Heart left ventricle (tissue), 16 donors: ENCODE data around the gene ENOPH1. TPM values are rescaled to one million over a fixed set of nuclear protein-coding genes. Genes with fewer than 3 reads are reported as not detected.

Experiments used
- ATAC-seq, 4 donors: fragments of 200-7000 bp; cut with Tn5 transposase; one replicate each; pipeline ENCODE4 v1.9.1; 2020 to 2022; ENCODE audit warnings: moderate library complexity in 4 of 4, mild to moderate bottlenecking in 3 of 4, moderate number of reproducible peaks in 1 of 4
- DNase-seq, 5 donors: peaks; one replicate each; pipeline ENCODE4 v3.0.0-alpha.2; 2020
- H3K27ac ChIP-seq, 12 donors: fragments of 200-600 bp; sonication (generic) in 4 of 12; one replicate each; pipeline versions ENCODE4 v1.5.0 to v1.8.0; 2016 to 2022; ENCODE audit warnings: mild to moderate bottlenecking in 2 of 12
- H3K27me3 ChIP-seq, 9 donors: fragments of 200-600 bp; sonication (generic) in 2 of 9; one replicate each; pipeline versions ENCODE4 v1.5.1 to v1.8.0; 2016 to 2022; ENCODE audit warnings: mild to moderate bottlenecking in 3 of 9
- H3K36me3 ChIP-seq, 9 donors: fragments of 200-600 bp; sonication (generic) in 2 of 9; one replicate each; pipeline versions ENCODE4 v1.5.0 to v1.8.0; 2018 to 2022; ENCODE audit warnings: mild to moderate bottlenecking in 2 of 9
- H3K4me1 ChIP-seq, 12 donors: fragments of 200-600 bp; sonication (generic) in 4 of 12; one replicate each; pipeline versions ENCODE4 v1.5.0 to v1.8.0; 2016 to 2022; ENCODE audit warnings: mild to moderate bottlenecking in 3 of 12
- H3K4me3 ChIP-seq, 12 donors: fragments of 200-600 bp; sonication (generic) in 4 of 12; one replicate each; pipeline versions ENCODE4 v1.5.0 to v1.8.0; 2017 to 2022; ENCODE audit warnings: mild to moderate bottlenecking in 9 of 12, moderate library complexity in 4 of 12
- H3K9me3 ChIP-seq, 12 donors: fragments of 200-600 bp; sonication (generic) in 4 of 12; one replicate each; pipeline versions ENCODE4 v1.5.0 to v1.8.0; 2016 to 2022; ENCODE audit warnings: mild to moderate bottlenecking in 1 of 12
- POLR2A ChIP-seq, 2 donors: fragments of 450-650 bp; IDR thresholded peaks; one replicate each; pipeline ENCODE4 v1.6.1; 2017; ENCODE audit warnings: antibody characterized with exemption in 2 of 2, mild to moderate bottlenecking in 2 of 2, moderate library complexity in 2 of 2
- WGBS, 4 donors: extraction: QIAGEN DNeasy Blood & Tissue Kit in 2 of 4; methylation state at CpG; one replicate each; pipeline versions ENCODE4 v1.1.5 to v1.1.7; 2013 to 2018; 5-methylcytosine and 5-hydroxymethylcytosine counted together
- intact Hi-C, 10 donors: fragments of 100-400 bp; cut with DNase I; formaldehyde crosslinking; loops; one replicate each; pipeline versions ENCODE4 v1.11.1 to v1.14.2; 2022
- long read RNA-seq, 3 donors: library from polyadenylated mRNA; unstranded; transcript quantifications; one replicate each; pipeline ENCODE4 v2.0.0, GENCODE V29; 2020 to 2021
- polyA plus RNA-seq, 2 donors: library from polyadenylated mRNA; stranded (reverse); fragments of 200-250 nt; gene quantifications; one replicate each; pipeline ENCODE4 v1.2.3, GENCODE V29; 2013
- total RNA-seq, 9 donors: library from RNA; depleted of rRNA in 2 of 9; stranded (reverse); fragments of >200 nt in 2 of 9; fragmentation: NEBNext Ultra II Directional in 3 of 9; extraction: Animal tissue kit (Norgen Biotek cat#: 25700) in 3 of 9; gene quantifications; one replicate each; pipeline versions ENCODE4 v1.1.0 to v1.2.4, GENCODE V29; 2016 to 2023
- TF ChIP-seq, protein P1 (sequence below), 12 donors: fragments of 200-600 bp; sonication (generic) in 4 of 12; IDR thresholded peaks; one replicate each; pipeline versions ENCODE4 v1.5.0 to v1.8.0; 2018 to 2022; ENCODE audit warnings: antibody characterized with exemption in 12 of 12, mild to moderate bottlenecking in 5 of 12
- donor health status: ischemic (EF 13 %, LVEDD 7.1; RV severe dilation, severe dysfunction).
- donor health status: healthy with polysubstance abuse.
- donor health status: DM: no; HTN: yes; CAD: no.
- donor health status: DM: no; HTN: no; CAD: no.
- donor health status: ischemic (EF 25% LVEDD 6.9; RV normal size, moderate dysfunction).
- donor health status: ischemic (EF 25% LVEDD 5.7; RV mildly dilated, moderate dysfunction).
- donor health status: healthy.
- donor health status: DM: yes; HTN: yes; CAD: no.
- donor health status: ischemic (EF 35%, LVEDD 5.7; RV mildly dilated, moderate dysfunction).
- donor health status: nonischemic (EF 11% LVEDD 7.7; RV severe dilation, severe dysfunction).
- donor health status: DM: yes; HTN: yes; CAD: no.
- donor health status: PGD.
- donor health status: ischemic (EF 29% LVEDD 5.4; RV normal size, mild dysfunction).
- donor health status: nonischemic (EF 23%, LVEDD 6.1; RV moderate dilation, normal function).

ENOPH1 gene
- total RNA-seq = 10 to 100 TPM; 15.1 to 20.5 (median 17.3) TPM
- 10 to 100 TPM; 17.7 to 37.0 TPM for polyA plus RNA-seq
- long read RNA-seq, donor 1, transcript ENOPH1-201 (6 exons, 2,025 nt) = major isoform, 35 of 42 reads
- long read RNA-seq, donor 1, partial matches to known transcripts = 1 of 42 reads
- long read RNA-seq, donor 1, other reads (novel, unspliced or antisense) = 0 of 42 reads
- long read RNA-seq, donor 2, transcript ENOPH1-203 (6 exons, 1,874 nt) = minor isoform, 15 of 221 reads
- long read RNA-seq, donor 2, transcript ENOPH1-202 (5 exons, 1,689 nt) = minor isoform, 8 of 221 reads
- long read RNA-seq, donor 2, transcript ENOPH1-201 (6 exons, 2,025 nt) = major isoform, 188 of 221 reads
- long read RNA-seq, donor 2, partial matches to known transcripts = 3 of 221 reads
- long read RNA-seq, donor 2, other reads (novel, unspliced or antisense) = 7 of 221 reads
- long read RNA-seq, donor 3, transcript ENOPH1-201 (6 exons, 2,025 nt) = major isoform, 52 of 56 reads
- long read RNA-seq, donor 3, partial matches to known transcripts = 2 of 56 reads
- long read RNA-seq, donor 3, other reads (novel, unspliced or antisense) = 1 of 56 reads

DNA sequence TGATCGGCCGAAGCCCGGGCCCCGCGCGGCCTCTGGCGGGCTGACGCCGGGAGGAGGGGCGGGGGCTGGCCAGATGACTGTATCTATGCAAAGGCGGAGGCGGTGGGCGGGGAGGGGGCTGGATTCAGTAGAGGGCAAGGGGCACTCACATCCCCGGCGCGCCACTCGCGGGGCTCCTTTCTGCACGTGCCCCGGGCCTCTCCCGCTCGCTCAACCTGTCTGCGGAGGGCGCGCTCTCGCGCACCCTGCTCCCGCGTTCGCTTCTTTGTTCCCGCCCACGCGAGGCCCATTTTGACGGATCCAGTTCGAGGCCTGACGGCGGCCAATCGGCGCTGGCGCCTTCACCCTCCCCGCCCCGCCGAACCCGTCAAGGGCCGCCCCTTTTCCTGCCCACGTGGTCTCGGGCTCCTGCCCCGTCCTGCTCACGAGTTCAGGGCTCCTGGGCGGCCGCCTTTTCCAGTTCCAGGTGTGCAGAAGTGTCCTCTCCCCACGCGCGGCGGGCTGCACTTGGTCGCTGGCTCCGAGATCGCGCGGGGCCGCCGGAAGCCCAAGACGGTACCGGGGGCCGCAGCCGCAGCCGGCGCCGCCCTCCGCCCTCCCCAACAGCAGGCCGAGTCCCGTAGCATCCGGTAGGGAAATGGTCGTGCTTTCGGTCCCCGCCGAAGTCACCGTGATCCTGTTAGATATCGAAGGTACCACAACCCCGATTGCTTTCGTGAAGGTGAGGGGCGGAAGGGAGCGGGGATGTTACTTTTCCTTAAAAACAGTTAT, at the start of gene ENOPH1, which contains the start of gene HNRNPDL:
Gene ENOPH1, plus strand, starts transcription at position 398 of the 771 bp plus-strand sequence. Its CDS starts 240 bp downstream, at position 638.
Gene HNRNPDL, minus strand, starts transcription at position 270 of the 771 bp plus-strand sequence. CDS start 772 bp downstream, outside the sequence.
- Histone ChIP-seq H3K27ac (peak within 1 kb of the TSS; percentile 91 to 100 (median 98)), H3K4me1 (peaks cover 0 to 50% (median 31%) of the 10 kb centered on the region in 12 donors), H3K27me3 (no peaks in the 10 kb centered on the region), H3K4me3 (peak within 1 kb of the TSS; percentile 63 to 99 (median 90)), H3K36me3 (peaks cover 0 to 32% (median 27%) of the 10 kb centered on the region in 9 donors), H3K9me3 (no peaks in the 10 kb centered on the region)
- 0 to 1% (median 1%) methylated on average over 29 to 83 of the region's 83 CpGs for WGBS, 4 donors
- intact Hi-C loops = loop anchor here in 4 of 10 donors (1.0 to 10.0 kb wide), 4 partner anchors 56 to 607 kb away; partner anchors contain the start of genes COPS4 (in 1 of the 4) and LIN54 (in 1 of the 4)
- peak; percentile 96 to 98 (median 97) for DNase-seq
- ATAC-seq = peak; percentile 85 to 91 (median 90)
- TF ChIP-seq, protein P1, sequence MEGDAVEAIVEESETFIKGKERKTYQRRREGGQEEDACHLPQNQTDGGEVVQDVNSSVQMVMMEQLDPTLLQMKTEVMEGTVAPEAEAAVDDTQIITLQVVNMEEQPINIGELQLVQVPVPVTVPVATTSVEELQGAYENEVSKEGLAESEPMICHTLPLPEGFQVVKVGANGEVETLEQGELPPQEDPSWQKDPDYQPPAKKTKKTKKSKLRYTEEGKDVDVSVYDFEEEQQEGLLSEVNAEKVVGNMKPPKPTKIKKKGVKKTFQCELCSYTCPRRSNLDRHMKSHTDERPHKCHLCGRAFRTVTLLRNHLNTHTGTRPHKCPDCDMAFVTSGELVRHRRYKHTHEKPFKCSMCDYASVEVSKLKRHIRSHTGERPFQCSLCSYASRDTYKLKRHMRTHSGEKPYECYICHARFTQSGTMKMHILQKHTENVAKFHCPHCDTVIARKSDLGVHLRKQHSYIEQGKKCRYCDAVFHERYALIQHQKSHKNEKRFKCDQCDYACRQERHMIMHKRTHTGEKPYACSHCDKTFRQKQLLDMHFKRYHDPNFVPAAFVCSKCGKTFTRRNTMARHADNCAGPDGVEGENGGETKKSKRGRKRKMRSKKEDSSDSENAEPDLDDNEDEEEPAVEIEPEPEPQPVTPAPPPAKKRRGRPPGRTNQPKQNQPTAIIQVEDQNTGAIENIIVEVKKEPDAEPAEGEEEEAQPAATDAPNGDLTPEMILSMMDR (IDR thresholded peaks at IDR 0.05) = peak in 1 of 12 donors; percentile 18
- TF ChIP-seq POLR2A (IDR thresholded peaks at IDR 0.05) = peak in 1 of 2 donors; percentile 66

DNA sequence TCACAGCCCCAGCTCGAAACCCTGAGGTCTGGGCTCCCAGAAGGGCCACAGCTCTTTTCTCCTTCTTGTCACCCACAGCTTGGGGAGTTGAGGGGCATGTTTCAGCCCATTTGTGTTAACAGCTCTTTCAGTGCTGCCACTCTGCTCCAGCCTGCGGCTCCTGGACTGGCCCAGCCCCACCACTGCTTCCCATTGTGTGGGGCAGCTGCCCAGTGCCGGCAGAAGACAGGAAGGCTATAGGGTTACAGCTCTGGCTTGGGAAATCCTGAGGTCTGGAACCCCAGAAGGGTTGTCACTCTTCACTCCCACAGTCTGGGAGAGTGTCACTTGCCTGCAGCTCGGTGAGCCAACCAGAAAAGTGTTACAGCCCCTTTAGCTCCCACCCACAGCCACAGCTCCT, 49.6 kb upstream of the ENOPH1 start:
- no peak overlapping the region for H3K4me3 ChIP-seq
- intact Hi-C loops = loop anchor here in 1 of 10 donors (5.0 kb wide), 1 partner anchor 41 kb away; no protein-coding TSS in a partner anchor
- H3K27ac ChIP-seq = peak overlapping the region in 9 of 12 donors; percentile 7 to 70 (median 52)
- no peaks in the 10 kb centered on the region for H3K36me3 ChIP-seq
- no peaks in the 10 kb centered on the region for H3K9me3 ChIP-seq
- DNase-seq (no peak), ATAC-seq (peak in 1 of 4 donors; percentile 25)
- WGBS, 4 donors = 77 to 98% (median 92%) methylated on average over 3 to 4 of the region's 4 CpGs
- TF ChIP-seq, protein P1 (IDR thresholded peaks at IDR 0.05) = no peak
- TF ChIP-seq POLR2A (IDR thresholded peaks at IDR 0.05) = no peak
- H3K4me1 ChIP-seq = peaks cover 0 to 28% (median 11%) of the 10 kb centered on the region in 12 donors
- no peaks in the 10 kb centered on the region for H3K27me3 ChIP-seq

DNA sequence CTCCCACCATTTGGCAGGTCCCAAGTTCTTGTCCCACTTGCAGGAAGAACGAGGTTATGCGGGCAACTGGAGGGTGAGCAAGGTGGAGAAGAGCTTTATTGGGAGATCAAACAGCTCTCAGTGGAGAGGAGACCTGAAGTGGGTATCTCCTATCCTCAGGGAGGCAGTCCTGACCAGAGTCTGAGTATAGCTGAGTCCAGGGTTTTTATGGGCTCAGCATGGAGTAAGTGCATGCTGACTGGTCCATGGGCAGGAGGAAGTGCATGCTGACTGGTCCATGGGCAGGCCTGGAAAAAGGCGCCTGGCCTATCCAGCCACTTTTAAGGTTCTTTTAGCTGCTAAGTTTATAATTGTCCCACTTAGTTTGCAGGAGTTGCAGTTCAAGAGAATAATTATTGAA, 49.2 kb upstream of the ENOPH1 start:
- DNase-seq = no peak
- Histone ChIP-seq H3K9me3 (no peaks in the 10 kb centered on the region), H3K4me3 (no peak overlapping the region), H3K27ac (peak overlapping the region in 10 of 12 donors; percentile 7 to 70 (median 46)), H3K36me3 (no peaks in the 10 kb centered on the region), H3K27me3 (no peaks in the 10 kb centered on the region), H3K4me1 (peaks cover 0 to 25% (median 8%) of the 10 kb centered on the region in 12 donors)
- TF ChIP-seq, protein P1 (IDR thresholded peaks at IDR 0.05) = no peak
- TF ChIP-seq POLR2A (IDR thresholded peaks at IDR 0.05) = no peak
- 81 to 95% (median 89%) methylated on average over 3 of the region's 3 CpGs for WGBS, 4 donors
- ATAC-seq = peak in 3 of 4 donors; percentile 36 to 56 (median 41)
- intact Hi-C loops = loop anchor here in 1 of 10 donors (5.0 kb wide), 1 partner anchor 41 kb away; no protein-coding TSS in a partner anchor
